Kidney glomerular epithelial cell (primary cell): ENCODE data around the gene DTWD1.
"Not testable (repeated sequence)": the region's sequence is repeated elsewhere in the genome, so short reads cannot be mapped to it uniquely, and the experiment has no call there.

Experiments
- DNase-seq: peaks from one replicate; lab custom pipeline; 2025; lab: John Stamatoyannopoulos, UW

DTWD1 gene

GRCh38 chr15:49646891-49647290 is 26.0 kb downstream of the DTWD1 start:
- DNase-seq, result no peak

DNA sequence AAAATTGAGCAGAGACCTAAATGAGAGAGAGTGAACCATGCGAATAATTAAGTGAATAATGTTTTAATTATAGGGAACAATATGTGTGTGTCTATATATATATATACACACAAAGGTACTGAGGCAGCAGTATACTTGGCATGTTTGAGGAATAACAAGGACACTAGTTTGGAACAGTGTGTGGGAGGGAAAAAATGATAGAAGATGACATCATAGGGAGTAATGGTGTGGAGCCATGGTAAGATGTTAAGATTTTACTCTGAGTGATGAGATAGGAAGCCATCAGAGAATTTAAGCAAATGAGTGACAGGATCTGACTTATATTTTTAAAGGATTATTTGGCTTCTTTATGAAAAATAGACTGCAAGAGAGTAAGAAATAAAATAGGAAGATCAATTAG is 29.1 kb downstream of the DTWD1 start:
- peak; percentile 10 for DNase-seq

DNA sequence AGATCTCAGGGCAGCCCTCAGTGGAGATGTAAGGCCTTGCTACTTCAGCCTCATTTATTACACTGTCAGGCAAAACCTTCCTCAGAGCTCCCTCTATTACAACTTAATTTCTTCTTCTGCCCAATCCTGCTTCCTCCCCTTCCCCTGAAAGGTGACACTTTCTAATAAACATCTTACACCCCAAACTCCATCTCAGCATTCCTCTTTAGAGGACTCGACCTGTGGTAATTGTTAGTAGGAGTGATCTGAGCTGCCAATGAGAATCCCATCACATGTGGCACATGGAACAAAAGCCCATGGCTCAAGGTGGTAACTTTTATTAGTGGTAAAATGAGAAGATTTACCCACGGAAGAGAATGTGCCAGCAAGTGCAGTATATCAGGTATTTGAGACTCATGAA is 29.8 kb downstream of the DTWD1 start:
- no peak for DNase-seq

- no peak for DNase-seq
These were observed 32.1 kb downstream of the DTWD1 start for GRCh38 chr15:49652922-49653321.

DNA sequence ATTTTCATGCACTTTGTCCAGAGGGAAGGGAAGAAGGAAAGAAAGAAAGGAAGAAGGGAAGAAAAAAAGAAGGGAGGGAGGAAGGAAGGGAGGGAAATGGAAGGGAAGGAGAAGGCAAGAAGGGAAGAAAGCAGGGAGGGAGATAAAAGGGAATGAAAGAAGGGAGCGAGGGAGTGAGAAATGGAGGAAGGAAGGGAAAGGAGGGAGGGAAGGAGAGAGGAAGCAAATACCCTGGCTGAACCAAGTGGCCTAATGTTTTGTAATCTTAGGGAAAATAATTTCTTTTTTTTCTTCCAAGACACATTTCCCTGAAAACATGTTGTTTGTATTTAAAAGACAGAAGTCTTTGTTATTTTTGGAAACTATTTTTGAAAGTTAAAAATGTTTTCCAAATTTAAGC is 35.9 kb downstream of the DTWD1 start:
- no peak for DNase-seq

- no peak for DNase-seq
These were observed 43.9 kb downstream of the DTWD1 start for GRCh38 chr15:49664716-49665115.

DNA sequence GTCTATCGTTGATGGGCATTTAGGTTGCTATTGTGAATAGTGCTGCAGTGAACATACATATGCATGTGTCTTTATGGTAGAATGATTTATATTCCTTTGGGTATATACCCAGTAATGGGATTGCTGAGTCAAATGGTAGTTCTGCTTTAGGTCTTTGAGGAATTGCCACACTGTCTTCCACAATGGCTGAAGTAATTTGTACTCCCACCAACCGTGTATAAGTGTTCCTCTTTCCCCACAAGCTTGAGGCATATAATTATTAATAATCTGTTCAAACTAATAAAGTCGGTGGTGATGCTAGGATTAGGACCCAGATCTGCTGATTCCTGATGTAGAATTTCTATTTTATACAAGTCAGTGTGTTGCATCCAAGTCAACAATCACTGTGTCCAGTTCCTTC is 45.6 kb downstream of the DTWD1 start:
- DNase-seq, result not testable (repeated sequence)

DNA sequence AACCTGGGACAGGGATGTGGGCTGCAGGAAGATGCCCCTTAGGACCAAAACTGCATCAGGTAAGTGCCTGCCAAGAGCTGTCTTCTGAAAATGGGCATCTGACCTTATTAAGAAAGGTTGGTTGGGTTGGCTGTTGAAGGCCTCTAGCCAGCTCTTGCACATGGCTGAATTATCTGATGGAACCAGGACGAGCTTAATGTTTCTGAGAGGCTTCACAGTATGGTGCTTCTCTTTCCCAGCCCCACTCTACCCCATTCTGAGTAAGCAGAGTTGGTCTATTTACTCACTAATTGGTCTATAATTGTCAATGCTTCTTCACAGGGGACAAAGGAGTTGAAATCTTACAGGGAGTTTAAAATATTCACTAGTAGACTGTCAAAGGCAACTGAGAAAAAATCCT is 48.4 kb downstream of the DTWD1 start:
- no peak for DNase-seq

GRCh38 chr15:49673861-49674260 is 53.0 kb downstream of the DTWD1 start:
- no peak for DNase-seq

GRCh38 chr15:49674370-49674769 is 53.5 kb downstream of the DTWD1 start:
- no peak for DNase-seq

DNA sequence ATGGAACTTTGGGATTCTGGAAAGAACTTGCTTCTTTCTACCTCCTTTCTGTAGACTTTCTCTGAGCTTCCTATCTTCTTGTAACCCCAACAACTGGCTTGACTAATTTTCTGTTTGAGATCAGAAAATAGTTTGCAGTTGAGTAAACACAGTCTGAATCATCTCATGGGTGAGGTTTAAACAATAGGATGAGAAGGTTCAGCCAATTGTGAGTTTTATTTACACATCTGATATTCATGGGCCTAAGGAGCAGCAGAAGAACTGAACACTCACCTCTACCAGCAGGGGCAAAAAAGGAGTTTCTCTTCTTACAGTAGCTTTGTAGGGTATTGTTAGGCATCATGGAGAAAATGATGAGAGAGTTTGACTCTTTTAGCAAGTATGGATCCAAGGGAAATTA is 54.2 kb downstream of the DTWD1 start:
- peak; percentile 87 for DNase-seq

GRCh38 chr15:49678655-49679054 is 57.8 kb downstream of the DTWD1 start:
- DNase-seq, result no peak

GRCh38 chr15:49686599-49686998 is 65.8 kb downstream of the DTWD1 start:
- DNase-seq, result peak; percentile 46

- DNase-seq, result no peak
These were observed 67.4 kb downstream of the DTWD1 start for GRCh38 chr15:49688135-49688790.

DNA sequence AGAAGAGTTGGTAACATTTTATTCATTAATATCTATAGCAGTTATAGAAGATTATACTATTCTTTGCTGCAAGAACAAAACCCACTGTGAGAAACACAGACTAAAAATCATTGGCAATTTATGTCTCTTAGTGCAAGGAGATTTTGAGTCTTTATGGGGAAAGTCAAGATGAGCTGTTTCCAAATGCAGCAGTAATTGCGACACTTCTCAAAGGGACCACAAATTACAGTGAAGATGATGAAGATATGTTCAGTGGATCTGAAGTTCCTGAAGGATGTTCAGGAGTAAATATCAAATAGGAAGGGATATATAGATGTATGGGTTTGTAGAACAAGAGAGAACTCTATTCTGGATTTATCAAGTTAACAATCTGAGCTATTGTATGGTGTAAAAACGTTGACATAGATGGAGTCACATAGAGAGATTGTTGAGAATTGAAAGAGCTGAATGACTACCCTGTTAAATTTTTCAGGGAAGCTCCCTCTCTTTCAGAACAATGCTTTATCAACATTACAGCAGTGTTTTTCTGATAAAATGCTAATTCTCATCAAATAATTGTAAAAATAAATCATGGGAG is 71.8 kb downstream of the DTWD1 start:
- DNase-seq, result no peak

DNA sequence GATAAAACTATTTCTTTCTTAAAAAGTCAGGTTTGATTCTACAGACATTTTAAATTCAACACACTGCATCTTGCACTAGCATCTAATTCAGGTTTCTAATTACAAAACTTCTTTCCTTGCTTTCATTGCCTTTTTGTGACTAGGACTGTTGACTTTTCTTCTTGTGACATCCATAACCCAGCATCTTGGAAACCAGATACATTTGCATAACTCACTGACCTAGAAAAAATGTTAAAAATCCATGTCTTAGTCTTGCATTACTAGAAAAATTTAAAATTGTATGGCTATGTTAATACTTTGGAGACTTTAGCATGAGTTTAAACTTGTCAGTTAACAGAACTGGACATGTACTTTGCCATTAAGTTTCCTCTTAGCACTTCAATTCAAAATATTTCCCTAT is 72.7 kb downstream of the DTWD1 start:
- DNase-seq, result no peak

GRCh38 chr15:49696433-49696832 is 75.6 kb downstream of the DTWD1 start:
- no peak for DNase-seq

DNA sequence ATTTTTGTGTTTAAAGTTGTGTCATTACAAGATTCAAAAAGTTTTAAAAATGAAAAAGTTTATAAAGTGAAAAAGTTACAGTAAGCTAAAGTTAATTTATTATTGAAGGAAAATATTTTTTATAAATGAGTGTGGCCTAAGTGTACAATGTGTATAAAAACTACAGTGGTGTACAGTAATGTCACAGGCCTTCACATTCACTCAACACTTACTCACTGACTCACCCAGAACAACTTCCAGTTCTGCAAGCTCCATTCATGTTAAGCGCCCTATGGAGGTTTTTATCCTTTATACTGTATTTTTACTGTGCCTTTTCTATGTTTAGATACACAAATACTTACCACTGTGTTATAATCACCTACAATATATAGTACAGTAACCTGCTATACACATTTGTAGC is 76.3 kb downstream of the DTWD1 start:
- DNase-seq, result no peak

DNA sequence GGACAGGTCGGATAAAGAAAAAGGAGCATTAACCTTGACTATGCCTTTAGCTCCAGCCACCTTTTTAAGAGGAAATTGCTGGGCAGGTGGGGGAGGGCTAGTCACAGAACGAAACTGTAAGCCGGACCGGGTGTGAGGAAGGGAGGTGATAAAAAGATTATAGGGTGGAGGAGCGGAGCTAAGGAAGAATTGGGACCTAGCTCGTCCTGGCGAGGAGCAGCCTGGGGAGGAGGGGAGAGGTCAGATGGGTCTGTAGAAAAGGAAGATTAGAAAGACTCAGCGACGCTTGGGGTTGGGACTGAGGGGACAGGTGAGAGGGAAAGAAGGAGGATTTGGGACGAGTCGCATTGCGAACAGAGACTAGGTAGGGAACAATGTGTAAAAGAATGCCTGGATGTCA is 82.1 kb downstream of the DTWD1 start:
- DNase-seq, result not testable (repeated sequence)
